Measurements from ENCODE around the gene CPAMD8. TPM values are rescaled to one million over a fixed set of nuclear protein-coding genes. Genes with fewer than 3 reads are reported as not detected.

Gene CPAMD8
- total and polyA plus RNA-seq, 10 of the 15 experiments (the other 5 are each of a cell fraction or from before 2014, with no cell fraction given): 0.12 to 0.97 (median 0.25) TPM; not detected in 3

DNA sequence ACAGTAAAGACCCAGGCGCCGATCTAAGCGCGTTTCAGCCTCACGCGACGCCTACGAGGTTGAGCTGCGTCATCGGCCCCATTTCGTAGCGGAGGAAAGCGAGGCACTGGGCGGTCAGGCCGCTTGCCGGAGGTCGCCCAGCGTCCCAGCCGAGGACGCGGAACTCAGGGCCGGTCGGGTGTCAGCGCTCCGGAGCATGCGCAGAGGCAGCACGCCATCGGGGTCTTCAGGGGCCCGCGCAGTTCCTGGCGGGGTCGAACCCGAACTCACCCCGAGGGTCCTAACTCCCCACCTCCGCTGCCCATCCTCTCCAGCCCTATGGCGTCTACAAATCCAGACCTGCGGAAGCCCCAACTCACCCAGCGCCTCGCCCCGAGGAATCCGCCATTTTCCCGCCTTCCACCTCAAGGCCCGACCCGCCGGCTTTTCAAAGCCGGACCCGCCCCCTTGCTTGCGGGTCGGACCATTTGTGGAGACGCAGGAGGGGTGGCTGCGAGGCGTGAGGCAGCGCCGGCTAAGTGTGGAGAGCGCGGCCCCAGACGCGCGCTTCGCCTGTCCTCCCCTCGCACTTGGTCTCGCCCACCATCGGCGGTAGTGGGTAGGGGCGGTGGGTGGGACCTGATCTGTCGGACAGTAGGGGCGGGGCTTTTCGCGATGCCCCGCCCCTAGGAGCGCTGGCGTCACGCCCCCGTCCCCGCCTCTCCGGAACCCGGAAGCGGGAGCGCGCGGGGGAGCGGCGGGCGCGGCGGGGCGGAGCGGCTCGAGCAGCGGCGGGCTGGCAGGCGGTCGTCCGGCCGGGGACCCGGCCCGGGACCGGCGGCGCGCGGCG is 48.6 kb upstream of the CPAMD8 start, which contains the start of the genes HAUS8 and MYO9B (continued):
- TF ChIP-seq MTA3 (IDR thresholded peaks at IDR 0.05; ENCODE audit: borderline replicate concordance, low read length) (no peak), SMC3 (IDR thresholded peaks at IDR 0.05; ENCODE audit: borderline replicate concordance, low read length) (0 out of 2 replicates have a peak, but pooled peaks have one; percentile 3), FOXM1 (IDR thresholded peaks at IDR 0.05; ENCODE audit: low read depth, low read length) (peak; percentile 49; the same call in 1 of the 2 replicates), PAX5 (IDR thresholded peaks at IDR 0.05; ENCODE audit: borderline replicate concordance, low read depth, low read length) (0 out of 2 replicates have a peak, but pooled peaks have one; percentile 52), HCFC1 (IDR thresholded peaks at IDR 0.05; ENCODE audit: low read length) (peak; percentile 50), LARP7 (IDR thresholded peaks at IDR 0.05) (peak; percentile 55; the same call in 1 of the 2 replicates), MYB (IDR thresholded peaks at IDR 0.05; ENCODE audit: borderline replicate concordance, low read depth, low read length) (no peak), GABPA (IDR thresholded peaks at IDR 0.05; ENCODE audit: low read depth) (no peak), CREB1 (IDR thresholded peaks at IDR 0.05; ENCODE audit: low read depth) (peak; percentile 92), EGR1 (IDR thresholded peaks at IDR 0.05; ENCODE audit: borderline replicate concordance in 1 of 2, low read depth in 2 of 2, low read length in 2 of 2) (no peak), SIX5 (IDR thresholded peaks at IDR 0.05; ENCODE audit: low read depth, low read length, severe bottlenecking) (peak; percentile 65), ZBED1 (IDR thresholded peaks at IDR 0.05; ENCODE audit: borderline replicate concordance) (no peak), POLR2AphosphoS5 (IDR thresholded peaks at IDR 0.05; ENCODE audit: low read length) (peak; percentile 81), BMI1 (IDR thresholded peaks at IDR 0.05; ENCODE audit: borderline replicate concordance) (no peak), KDM1A (IDR thresholded peaks at IDR 0.05; ENCODE audit: borderline replicate concordance) (no peak), YY1 (IDR thresholded peaks at IDR 0.05; ENCODE audit: low read depth, low read length) (peak; percentile 97), RELA (IDR thresholded peaks at IDR 0.05; ENCODE audit: borderline replicate concordance, partially characterized antibody) (peak; percentile 93), FOXK2 (IDR thresholded peaks at IDR 0.05) (peak; percentile 98), CREM (IDR thresholded peaks at IDR 0.05; ENCODE audit: low read depth) (peak; percentile 80; the same call in 1 of the 2 replicates), PML (IDR thresholded peaks at IDR 0.05; ENCODE audit: low read length) (no peak)
- TF ChIP-seq, protein P1, sequence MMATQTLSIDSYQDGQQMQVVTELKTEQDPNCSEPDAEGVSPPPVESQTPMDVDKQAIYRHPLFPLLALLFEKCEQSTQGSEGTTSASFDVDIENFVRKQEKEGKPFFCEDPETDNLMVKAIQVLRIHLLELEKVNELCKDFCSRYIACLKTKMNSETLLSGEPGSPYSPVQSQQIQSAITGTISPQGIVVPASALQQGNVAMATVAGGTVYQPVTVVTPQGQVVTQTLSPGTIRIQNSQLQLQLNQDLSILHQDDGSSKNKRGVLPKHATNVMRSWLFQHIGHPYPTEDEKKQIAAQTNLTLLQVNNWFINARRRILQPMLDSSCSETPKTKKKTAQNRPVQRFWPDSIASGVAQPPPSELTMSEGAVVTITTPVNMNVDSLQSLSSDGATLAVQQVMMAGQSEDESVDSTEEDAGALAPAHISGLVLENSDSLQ (IDR thresholded peaks at IDR 0.05): peak; percentile 51; the same call in 1 of the 2 replicates
- TF ChIP-seq, protein P2, sequence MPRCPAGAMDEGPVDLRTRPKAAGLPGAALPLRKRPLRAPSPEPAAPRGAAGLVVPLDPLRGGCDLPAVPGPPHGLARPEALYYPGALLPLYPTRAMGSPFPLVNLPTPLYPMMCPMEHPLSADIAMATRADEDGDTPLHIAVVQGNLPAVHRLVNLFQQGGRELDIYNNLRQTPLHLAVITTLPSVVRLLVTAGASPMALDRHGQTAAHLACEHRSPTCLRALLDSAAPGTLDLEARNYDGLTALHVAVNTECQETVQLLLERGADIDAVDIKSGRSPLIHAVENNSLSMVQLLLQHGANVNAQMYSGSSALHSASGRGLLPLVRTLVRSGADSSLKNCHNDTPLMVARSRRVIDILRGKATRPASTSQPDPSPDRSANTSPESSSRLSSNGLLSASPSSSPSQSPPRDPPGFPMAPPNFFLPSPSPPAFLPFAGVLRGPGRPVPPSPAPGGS (IDR thresholded peaks at IDR 0.05; ENCODE audit: borderline replicate concordance, insufficient read depth, low read depth, low read length, poor library complexity, severe bottlenecking): peak; percentile 8
- TF ChIP-seq, protein P3, sequence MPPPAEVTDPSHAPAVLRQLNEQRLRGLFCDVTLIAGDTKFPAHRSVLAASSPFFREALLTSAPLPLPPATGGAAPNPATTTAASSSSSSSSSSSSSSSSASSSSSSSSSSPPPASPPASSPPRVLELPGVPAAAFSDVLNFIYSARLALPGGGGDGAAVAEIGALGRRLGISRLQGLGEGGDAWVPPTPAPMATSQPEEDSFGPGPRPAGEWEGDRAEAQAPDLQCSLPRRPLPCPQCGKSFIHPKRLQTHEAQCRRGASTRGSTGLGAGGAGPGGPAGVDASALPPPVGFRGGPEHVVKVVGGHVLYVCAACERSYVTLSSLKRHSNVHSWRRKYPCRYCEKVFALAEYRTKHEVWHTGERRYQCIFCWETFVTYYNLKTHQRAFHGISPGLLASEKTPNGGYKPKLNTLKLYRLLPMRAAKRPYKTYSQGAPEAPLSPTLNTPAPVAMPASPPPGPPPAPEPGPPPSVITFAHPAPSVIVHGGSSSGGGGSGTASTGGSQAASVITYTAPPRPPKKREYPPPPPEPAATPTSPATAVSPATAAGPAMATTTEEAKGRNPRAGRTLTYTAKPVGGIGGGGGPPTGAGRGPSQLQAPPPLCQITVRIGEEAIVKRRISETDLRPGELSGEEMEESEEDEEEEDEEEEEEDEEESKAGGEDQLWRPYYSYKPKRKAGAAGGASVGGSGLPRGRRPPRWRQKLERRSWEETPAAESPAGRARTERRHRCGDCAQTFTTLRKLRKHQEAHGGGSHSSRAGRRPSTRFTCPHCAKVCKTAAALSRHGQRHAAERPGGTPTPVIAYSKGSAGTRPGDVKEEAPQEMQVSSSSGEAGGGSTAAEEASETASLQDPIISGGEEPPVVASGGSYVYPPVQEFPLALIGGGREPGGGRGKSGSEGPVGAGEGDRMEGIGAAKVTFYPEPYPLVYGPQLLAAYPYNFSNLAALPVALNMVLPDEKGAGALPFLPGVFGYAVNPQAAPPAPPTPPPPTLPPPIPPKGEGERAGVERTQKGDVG (CRISPR knock-in tag; IDR thresholded peaks at IDR 0.05): no peak

Measured in GM12878 (cell line).